Smooth muscle cell (in vitro differentiated cells): Measurements from ENCODE around the gene KPNA6. TPM values are rescaled to one million over a fixed set of nuclear protein-coding genes. Genes with fewer than 3 reads are reported as not detected.

Source experiments
- DNase-seq: peaks from one replicate; lab custom pipeline; 2025; ENCODE audit not compliant: unreplicated experiment; lab: John Stamatoyannopoulos, UW
- H2AFZ ChIP-seq: fragments of 200-600 bp; sonication (generic); 2 replicates; pipeline ENCODE4 v1.6.0; 2016; ENCODE audit warnings: antibody characterized with exemption, low read depth, mild to moderate bottlenecking
- H3F3A ChIP-seq: fragments of 200-600 bp; sonication (generic); 2 replicates; pipeline ENCODE4 v1.6.0; 2017; ENCODE audit warnings: antibody characterized with exemption, low read depth
- H3K27ac ChIP-seq: fragments of 200-600 bp; sonication (generic); 2 replicates; pipeline ENCODE4 v1.5.1; 2016; ENCODE audit warnings: low read depth, mild to moderate bottlenecking
- H3K27me3 ChIP-seq: fragments of 200-600 bp; sonication (generic); 2 replicates; pipeline ENCODE4 v1.6.1; 2016; ENCODE audit warnings: low read depth, mild to moderate bottlenecking
- H3K36me3 ChIP-seq: fragments of 200-600 bp; sonication (generic); 2 replicates; pipeline ENCODE4 v1.5.1; 2016; ENCODE audit warnings: low read depth
- H3K4me1 ChIP-seq: fragments of 200-600 bp; sonication (generic); 2 replicates; pipeline ENCODE4 v1.5.1; 2016; ENCODE audit warnings: low read depth
- H3K4me2 ChIP-seq: fragments of 200-600 bp; sonication (generic); 2 replicates; pipeline ENCODE4 v1.6.0; 2016; ENCODE audit warnings: mild to moderate bottlenecking
- H3K4me3 ChIP-seq: fragments of 200-600 bp; sonication (generic); 2 replicates; pipeline ENCODE4 v1.5.1; 2016; ENCODE audit warnings: mild to moderate bottlenecking
- H3K79me2 ChIP-seq: fragments of 200-600 bp; sonication (generic); 2 replicates; pipeline ENCODE4 v1.6.0; 2016; ENCODE audit warnings: low read depth, mild to moderate bottlenecking
- H3K9ac ChIP-seq: fragments of 200-600 bp; sonication (generic); 2 replicates; pipeline ENCODE4 v1.6.0; 2016; ENCODE audit warnings: low read depth
- H3K9me3 ChIP-seq: fragments of 200-600 bp; sonication (generic); replicated peaks from 2 replicates; pipeline ENCODE4 v1.5.1; 2016; ENCODE audit warnings: low read depth
- H4K20me1 ChIP-seq: fragments of 200-600 bp; sonication (generic); 2 replicates; pipeline ENCODE4 v1.6.0; 2016; ENCODE audit warnings: low read depth
- CTCF ChIP-seq: fragments of 200-600 bp; sonication (generic); IDR thresholded peaks from 2 replicates; pipeline ENCODE4 v1.5.1; 2017; ENCODE audit warnings: borderline replicate concordance, mild to moderate bottlenecking, antibody characterized with exemption; ENCODE audit not compliant: insufficient read depth, poor library complexity, severe bottlenecking
- WGBS: methylation state at CpG from one replicate; pipeline ENCODE4 v1.1.7; 2016; ENCODE audit warnings: low lambda C conversion rate; 5-methylcytosine and 5-hydroxymethylcytosine counted together
- polyA plus RNA-seq: library from polyadenylated mRNA; unstranded; fragments of >200 nt; fragmentation: Nextera tagmentation; extraction: Ambion mirVana; gene quantifications from 2 replicates; pipeline ENCODE4 v1.2.1, GENCODE V29; 2016
- total RNA-seq: library from RNA; depleted of rRNA; stranded (reverse); fragments of >200 nt; gene quantifications from 2 replicates; pipeline ENCODE4 v1.2.3, GENCODE V29; 2014

The KPNA6 gene
- total and polyA plus RNA-seq, 2 experiments from 2014 or later: 29.1 to 35.8 TPM

GRCh38 chr1:32172621-32173245, 64.9 kb downstream of the KPNA6 start:
- H3K9me3 ChIP-seq: no peaks in the 10 kb centered on the region
- peaks cover 3% of the 10 kb centered on the region for H3K36me3 ChIP-seq
- no peak overlapping the region for H3K4me2 ChIP-seq
- H3K4me1 ChIP-seq: no peaks in the 10 kb centered on the region
- H3K79me2 ChIP-seq: no peaks in the 10 kb centered on the region
- DNase-seq: no peak
- H3K9ac ChIP-seq: no peak overlapping the region
- no peaks in the 10 kb centered on the region for H4K20me1 ChIP-seq
- H3K4me3 ChIP-seq: no peak overlapping the region
- no peak overlapping the region for H2AFZ ChIP-seq
- H3K27me3 ChIP-seq: no peaks in the 10 kb centered on the region
- no peaks in the 10 kb centered on the region for H3F3A ChIP-seq
- no peak for TF ChIP-seq CTCF
- no peak overlapping the region for H3K27ac ChIP-seq
- 100% methylated on average over 1 of the region's 1 CpG for WGBS

GRCh38 chr1:32178380-32179192, 70.7 kb downstream of the KPNA6 start:
- 77% methylated on average over 7 of the region's 7 CpGs for WGBS
- H3K4me2 ChIP-seq: peak overlapping the region; percentile 94

GRCh38 chr1:32179193-32179442, 71.3 kb downstream of the KPNA6 start:
- H3K9ac ChIP-seq: no peak overlapping the region
- peak overlapping the region; percentile 66 for H3K4me3 ChIP-seq
- peaks cover 11% of the 10 kb centered on the region for H3F3A ChIP-seq
- TF ChIP-seq CTCF: no peak
- H2AFZ ChIP-seq: peak overlapping the region; percentile 6
- peak overlapping the region; percentile 96 for H3K27ac ChIP-seq
- peaks cover 38% of the 10 kb centered on the region for H3K79me2 ChIP-seq
- peak overlapping the region; percentile 94 for H3K4me2 ChIP-seq
- no peaks in the 10 kb centered on the region for H3K27me3 ChIP-seq
- peaks cover 35% of the 10 kb centered on the region for H4K20me1 ChIP-seq
- H3K9me3 ChIP-seq: no peaks in the 10 kb centered on the region
- H3K4me1 ChIP-seq: peaks cover 20% of the 10 kb centered on the region
- H3K36me3 ChIP-seq: no peaks in the 10 kb centered on the region
- no peak for DNase-seq
- 30% methylated on average over 7 of the region's 7 CpGs for WGBS

More at GRCh38 chr1:32178380-32179192, 70.7 kb downstream of the KPNA6 start:
- H4K20me1 ChIP-seq: peaks cover 29% of the 10 kb centered on the region
- H3K27ac ChIP-seq: peak overlapping the region; percentile 96
- H3K4me1 ChIP-seq: peaks cover 20% of the 10 kb centered on the region
- H2AFZ ChIP-seq: peak overlapping the region; percentile 6
- no peak for DNase-seq
- peaks cover 11% of the 10 kb centered on the region for H3F3A ChIP-seq
- H3K4me3 ChIP-seq: peak overlapping the region; percentile 66
- no peaks in the 10 kb centered on the region for H3K27me3 ChIP-seq
- H3K9me3 ChIP-seq: no peaks in the 10 kb centered on the region
- H3K36me3 ChIP-seq: no peaks in the 10 kb centered on the region
- no peak overlapping the region for H3K9ac ChIP-seq
- peaks cover 32% of the 10 kb centered on the region for H3K79me2 ChIP-seq
- no peak for TF ChIP-seq CTCF
